GM04504 (cell line): ENCODE measurements around the gene PACRG.
A peak's percentile ranks its signal among the peaks of the same experiment; 100 is the strongest.

Experiments
- DNase-seq: peaks from one replicate; pipeline ENCODE4 v3.0.0-alpha.2; 2012; ENCODE audit warnings: low read depth

PACRG gene

GRCh38 chr6:163335056-163335455, 607.3 kb downstream of the PACRG start:
- DNase-seq, result no peak

GRCh38 chr6:163335671-163336545, 608.1 kb downstream of the PACRG start:
- no peak for DNase-seq

GRCh38 chr6:163336961-163337360, 609.2 kb downstream of the PACRG start:
- DNase-seq, result no peak

- no peak for DNase-seq
Measured at GRCh38 chr6:163337958-163338357, 610.2 kb downstream of the PACRG start.

DNA sequence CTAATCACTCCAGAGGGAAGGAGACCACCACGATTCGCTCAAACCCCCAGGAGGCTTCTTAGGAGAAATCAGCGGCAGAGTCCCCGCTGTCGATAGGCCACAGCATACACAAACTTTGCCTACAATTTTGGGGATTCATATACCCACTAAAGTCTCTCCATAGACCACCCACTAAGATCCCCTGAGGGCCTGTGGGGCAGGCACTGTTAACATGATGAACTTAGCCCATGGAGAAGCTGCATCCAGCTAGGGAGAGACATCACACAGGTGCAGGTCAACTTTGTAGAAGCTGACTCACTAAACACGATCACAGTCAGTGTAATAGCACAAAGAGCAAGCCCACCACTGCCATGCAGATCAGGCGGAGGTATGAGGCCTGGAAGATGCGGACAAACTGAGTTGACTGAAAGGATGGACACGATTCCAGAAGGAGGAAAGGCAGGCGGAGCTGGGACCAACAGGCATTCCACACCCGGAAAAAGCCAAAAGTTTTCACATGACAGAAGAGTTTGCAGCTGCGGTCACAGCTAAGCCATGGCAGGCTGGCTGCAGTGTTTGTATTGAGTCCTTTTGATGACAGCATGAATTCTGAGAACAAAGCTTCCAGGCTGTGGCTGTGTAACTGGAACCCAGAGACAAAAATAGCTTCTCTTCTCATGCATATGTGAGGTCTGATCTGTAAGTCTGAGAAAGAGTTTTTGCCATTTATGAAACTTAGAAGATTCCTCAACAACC, 611.1 kb downstream of the PACRG start:
- peak; percentile 17 for DNase-seq

DNA sequence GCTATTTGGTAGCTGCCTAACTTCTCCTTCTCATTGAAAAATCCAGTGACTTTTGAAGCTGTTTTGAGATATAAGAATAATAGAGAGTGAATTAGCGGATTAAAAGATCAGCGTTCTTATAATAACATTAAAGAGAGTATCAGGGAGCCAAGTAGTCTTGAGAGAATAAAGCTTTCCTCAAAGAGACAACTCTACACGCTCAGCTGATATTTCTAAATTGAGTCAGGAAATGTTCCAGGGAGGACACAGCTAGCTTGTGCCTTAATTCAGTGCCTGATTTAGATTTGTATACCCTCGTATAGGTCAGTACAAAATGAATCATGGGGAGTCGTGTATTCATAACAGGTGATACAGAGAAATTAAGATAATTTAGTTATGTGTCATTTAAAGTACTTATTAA, 611.7 kb downstream of the PACRG start:
- no peak for DNase-seq

DNA sequence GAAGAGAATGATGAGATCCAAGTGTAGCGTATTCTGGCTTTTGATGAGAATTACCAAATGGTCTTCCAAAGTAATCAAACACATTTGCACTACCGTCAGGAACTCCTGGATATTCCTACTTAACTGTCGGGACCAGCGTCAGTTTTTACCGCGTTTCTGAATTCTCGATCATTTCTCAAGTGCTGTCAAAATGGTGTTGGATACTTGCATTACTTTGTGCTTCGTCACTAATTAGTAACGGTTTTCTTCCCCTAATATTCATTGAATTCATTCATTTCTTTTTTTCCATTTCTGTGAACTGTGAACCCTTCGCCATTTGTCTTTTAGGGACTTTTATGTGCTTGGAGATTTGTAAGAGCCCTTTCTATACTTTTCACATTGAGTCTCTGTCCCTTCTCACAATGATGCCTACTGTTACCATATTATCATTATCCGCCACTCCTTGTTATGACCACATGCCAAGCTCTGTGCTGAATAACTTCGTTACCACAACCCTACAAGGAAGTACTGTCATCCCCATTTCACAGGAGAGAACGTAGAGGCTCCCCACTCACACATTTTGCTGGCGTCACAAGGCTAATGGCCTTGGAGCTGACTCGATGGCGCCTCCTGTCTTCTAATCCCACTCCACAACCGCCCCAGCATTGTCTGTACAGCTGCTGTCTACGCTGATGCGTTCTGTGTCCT, 612.6 kb downstream of the PACRG start:
- DNase-seq, result no peak

DNA sequence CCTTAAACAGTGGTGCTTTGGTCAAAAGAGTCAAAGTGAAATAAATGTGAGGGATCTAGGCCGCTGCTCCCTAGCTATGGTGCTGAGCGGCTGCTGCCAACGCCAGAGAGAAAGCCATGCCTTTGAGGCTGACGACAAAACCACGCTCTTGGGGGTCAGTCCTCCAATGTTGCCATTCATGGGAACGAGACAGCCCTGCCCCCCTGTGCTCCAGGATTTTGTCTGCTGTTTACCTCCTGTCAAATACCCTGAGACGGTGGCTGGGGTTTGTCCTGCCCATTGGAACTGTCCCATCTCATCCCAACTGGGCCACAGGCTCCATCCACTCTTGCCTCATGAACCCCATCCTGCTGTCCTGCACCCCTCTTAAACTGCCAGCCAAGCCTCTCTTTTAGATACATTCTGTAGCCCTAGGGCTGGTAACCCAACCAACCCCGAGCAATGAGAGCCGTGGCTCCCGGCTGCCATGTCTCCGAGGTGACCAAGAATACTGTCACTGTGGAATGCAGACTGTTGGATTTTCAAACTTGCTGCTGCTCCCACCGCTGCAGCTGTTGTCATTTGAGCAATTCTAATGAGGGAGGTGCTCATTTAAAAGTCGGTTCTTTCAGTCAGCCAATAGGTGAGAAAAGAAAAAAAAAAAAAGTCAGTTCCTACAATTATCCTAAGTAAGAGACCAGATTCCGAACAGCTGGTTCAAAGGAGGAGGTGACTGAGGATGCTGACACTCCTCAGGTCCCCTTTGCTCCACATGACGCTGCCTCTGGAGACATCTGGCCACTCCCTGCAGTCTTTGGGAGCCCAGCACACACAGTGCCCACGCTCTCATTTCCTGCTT, 613.7 kb downstream of the PACRG start:
- no peak for DNase-seq

DNA sequence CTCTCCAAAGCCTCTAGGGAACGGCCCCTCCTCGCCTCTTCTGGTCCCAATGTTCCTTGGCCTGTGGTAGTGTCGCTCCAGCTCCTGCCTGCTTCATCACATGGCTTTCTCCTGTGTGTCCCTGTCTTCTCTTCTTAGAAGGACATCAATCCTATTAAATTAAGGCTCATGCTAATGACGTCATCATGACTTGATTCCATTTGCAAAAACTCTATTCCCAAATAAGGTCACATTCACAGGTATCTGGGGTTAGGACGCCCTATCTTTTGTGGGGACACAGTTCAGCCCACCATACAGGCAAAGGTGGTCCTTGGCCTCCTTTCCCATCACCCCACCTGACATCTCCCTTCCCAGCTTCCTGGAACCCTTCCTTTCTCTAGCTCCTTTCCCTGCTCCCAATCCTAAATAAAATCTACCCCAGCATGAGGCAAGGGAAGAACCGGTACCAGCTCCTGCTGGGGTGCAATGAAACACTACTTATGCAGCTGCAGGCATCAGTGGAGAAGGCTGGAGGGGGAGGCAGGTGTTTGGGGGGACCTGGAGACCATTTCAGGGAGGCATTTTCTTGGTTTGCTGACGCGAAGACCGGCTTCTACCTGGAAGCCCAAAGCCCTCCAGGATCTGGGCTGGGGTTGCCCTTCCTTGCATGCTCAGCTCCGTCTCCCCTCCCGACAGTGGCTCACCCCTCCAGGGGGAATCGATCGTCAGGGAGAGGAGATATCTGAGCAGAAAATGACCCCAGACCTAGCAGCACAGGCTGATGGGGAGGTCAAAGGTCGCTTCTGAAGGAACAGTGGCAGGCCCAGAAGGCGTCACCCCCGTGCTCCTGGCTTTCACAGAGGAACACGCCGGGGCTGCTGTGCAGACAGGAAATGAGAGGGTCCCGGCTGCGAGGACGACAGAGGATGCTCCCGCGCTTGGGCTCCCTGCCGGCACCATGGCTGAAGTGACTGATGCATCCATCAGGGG, 615.1 kb downstream of the PACRG start:
- DNase-seq, result no peak

- DNase-seq, result no peak
Measured at GRCh38 chr6:163343609-163344008, 615.8 kb downstream of the PACRG start.

DNA sequence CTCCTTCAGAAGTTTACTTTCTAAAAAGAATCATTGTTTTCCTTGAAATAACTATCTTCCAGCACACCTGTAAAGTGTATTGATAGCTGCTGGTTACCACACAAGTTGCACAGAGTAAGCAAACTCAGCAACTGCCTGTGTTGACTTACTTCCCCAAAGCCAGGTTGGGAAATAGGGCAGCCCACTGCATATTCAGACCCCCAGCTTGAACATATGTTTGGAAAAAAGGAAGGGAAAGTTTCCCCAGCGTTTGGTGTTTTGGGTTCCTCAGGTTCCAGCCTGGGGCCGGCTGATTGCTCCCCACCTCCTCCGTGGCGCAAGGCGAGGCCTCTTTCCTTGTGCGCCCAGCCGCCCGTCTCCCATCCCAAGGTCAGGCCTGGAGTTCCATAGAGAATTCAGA, 616.6 kb downstream of the PACRG start:
- no peak for DNase-seq

- DNase-seq, result no peak
Measured at GRCh38 chr6:163345931-163346330, 618.2 kb downstream of the PACRG start.

DNA sequence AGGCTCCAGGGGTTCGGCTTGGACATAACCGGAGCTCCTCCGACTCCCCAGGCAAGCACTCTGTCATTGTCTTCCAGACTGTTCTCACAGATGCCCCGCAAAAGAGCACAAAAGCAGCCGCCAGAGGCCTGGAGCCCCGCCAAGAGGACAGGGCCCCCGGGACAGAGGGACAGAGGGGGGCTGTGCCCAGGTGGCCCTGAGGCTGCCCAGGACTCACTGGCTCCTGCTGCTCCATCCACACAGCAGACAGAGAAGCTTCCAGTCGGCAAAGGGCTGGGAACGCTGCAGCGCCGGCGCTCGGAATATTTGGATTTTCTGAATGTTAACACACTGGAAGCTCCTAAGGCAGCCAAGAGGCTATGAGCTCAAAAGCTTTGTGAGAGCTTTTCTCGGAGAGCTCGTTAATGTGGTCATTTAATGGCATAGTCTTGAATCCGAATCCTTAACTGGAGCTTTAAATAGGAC, 618.8 kb downstream of the PACRG start:
- no peak for DNase-seq

DNA sequence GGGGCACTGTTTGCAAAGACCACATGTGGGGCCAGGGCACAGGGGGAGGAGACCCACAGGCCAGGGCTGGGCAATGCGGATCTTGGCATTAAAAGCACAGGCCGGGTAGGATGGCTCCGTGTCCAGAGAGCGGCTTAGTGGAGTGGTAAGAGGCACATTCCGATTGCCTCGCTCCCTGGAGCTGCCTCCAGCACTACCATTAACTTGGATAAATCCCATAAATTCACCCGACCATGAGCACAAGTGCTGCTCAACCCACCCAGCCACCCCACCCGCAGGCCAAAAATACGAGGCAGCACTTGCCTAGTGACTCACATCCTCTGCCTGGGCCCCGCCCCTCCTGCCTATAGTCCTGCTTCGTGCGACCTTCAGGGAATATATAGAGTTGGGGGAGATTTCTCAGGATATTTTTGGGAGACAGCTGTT, 619.3 kb downstream of the PACRG start:
- no peak for DNase-seq

DNA sequence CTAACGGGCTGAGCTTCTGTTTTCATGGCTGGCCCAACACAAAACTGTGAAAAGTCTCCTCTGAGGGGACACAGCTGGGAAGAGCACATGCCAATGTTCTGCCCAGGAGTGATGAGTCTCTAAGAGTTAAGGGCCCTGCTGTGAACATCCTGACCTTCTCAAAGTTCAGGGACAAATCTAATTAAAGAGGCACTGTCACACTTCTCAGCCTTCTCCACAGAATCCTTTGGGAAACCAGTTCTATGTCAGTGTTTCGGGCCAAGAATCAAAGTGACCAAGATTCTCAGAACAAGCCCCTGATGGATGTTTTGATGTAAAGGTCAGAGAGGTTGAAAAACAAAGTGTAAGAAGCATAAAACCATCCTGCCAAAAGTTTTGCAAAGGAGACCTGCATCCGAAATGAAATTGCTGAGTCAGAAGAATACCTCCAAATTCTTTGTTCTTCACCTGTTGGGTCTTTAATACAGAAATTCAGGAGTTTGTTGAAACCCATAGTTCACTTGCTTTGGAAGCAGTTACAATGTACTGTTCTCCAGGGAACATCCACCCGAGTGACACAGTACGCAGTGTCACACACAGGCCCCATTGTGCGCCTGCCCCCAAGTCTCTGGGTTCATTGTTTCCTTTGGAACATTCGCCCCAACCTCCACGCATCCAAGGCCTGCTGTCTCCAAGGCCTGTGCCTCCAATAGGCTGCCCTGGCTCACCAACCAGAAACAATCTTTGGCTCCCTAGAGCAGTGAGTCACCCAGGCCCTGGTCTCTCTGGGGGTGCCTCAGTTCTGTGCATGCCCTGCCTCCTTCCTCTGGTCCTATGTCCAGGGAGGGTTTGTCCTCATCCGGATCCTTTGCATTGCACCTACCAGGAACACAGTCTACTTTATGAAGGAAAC, 621.3 kb downstream of the PACRG start:
- DNase-seq, result no peak

GRCh38 chr6:163349696-163350095, 621.9 kb downstream of the PACRG start:
- no peak for DNase-seq

DNA sequence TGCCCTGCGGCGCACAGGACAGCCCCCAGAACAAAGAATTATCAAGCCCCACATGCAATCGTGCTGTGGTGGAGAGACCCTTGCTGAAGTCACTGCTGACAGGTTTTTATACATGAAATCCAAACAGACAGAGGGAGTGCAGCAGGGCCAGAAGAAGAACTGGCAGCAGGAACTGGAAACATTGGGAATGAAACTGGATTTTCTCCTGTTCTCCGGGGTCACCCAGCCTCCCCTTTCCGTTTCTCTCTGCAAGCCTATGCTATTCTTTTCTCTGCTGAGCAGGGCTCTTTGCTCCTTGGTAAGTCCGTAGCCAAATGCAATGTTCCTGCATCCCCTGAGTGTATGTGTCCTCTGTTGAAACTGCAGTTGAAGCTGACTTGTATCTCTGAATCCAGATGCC, 623.2 kb downstream of the PACRG start:
- DNase-seq, result no peak

GRCh38 chr6:163352011-163352685, 624.4 kb downstream of the PACRG start:
- no peak for DNase-seq

DNA sequence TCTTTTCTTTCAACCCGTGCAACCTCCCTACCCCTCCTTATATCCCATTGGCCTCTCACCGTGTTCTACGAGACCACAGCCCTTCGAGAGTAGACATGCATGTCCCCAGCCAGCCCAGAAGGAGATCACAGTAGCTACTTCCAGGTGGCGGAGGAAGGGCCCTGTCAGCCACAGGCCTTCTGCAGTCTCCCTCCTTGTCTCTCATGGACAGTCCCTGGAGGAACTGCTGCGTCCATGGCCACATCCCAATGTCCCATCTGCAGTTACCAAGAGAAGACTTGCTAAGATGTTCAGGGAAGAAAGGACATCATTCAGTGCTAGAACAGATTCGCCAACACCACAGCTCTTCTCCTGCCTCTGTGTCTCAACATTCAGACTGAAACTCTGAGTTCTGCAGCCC, 625.2 kb downstream of the PACRG start:
- no peak for DNase-seq
